KBM-7 (cell line): ENCODE measurements around the gene KRTAP3-3.
"Not testable (repeated sequence)": the region's sequence is repeated elsewhere in the genome, so short reads cannot be mapped to it uniquely, and the experiment has no call there.

ENCODE experiments used
- DNase-seq: peaks from one replicate; pipeline ENCODE4 v3.0.0-alpha.2; 2015
- in situ Hi-C: fragments of 300-500 bp; cut with MboI; formaldehyde crosslinking; loops from 2 replicates; pipeline ENCODE4 v1.14.3; 2020; ENCODE audit warnings: low sequenced_read_pairs, low pct_unique_long_range_greater_than_20kb, mixed read lengths

Gene KRTAP3-3

GRCh38 chr17:41009301-41009760 is 15.4 kb upstream of the KRTAP3-3 start:
- no peak for DNase-seq
- in situ Hi-C loops: no loop called here

GRCh38 chr17:41008811-41009210 is 14.8 kb upstream of the KRTAP3-3 start, which contains the start of gene KRTAP3-1:
TSS of gene KRTAP3-1 (minus strand) at chr17:41009128. CDS start at chr17:41009074, 54 bp downstream.
- DNase-seq: no peak
- in situ Hi-C loops: no loop called here

- no peak for DNase-seq
- in situ Hi-C loops: no loop called here
Observed at GRCh38 chr17:41004397-41004796, 10.4 kb upstream of the KRTAP3-3 start.

DNA sequence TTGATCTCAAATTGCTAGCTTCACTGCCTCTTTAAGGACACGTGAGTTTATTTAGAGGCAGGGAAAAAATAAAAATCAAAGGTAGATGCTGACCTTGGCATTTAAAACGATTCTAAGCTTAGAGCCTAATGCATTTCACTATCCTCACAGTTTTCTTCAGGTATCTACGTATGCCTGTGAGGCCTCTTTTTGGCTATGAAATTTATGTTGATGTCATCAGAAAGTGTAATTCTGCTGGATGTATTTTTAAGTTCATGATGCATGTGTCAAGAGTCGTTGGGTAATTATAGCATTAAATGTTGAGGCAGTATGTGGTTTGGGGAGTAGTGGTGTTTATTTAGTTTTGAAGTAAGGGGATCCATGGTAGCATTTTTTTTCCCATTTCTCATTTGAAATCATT is 10.0 kb upstream of the KRTAP3-3 start:
- in situ Hi-C loops: no loop called here
- no peak for DNase-seq

DNA sequence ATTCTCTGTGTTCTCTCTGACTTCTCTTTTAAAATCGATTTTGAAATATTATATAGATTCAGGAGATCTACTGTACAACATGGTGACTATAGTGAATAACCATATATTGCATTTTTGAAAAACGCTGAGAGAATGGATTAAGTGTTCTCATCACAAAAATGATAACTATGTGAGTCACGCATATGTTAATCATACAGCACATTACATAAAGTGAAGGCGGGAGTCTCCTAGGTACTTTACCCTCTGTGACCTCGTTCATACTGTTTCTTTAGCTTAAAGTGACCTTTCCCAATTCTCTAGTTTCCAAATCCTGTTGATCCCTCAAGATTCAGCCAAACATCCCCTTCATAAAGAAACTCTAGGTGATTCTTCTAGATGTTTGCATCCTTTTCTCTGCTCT is 8.8 kb upstream of the KRTAP3-3 start:
- DNase-seq: no peak
- in situ Hi-C loops: no loop called here

- in situ Hi-C loops: no loop called here
- no peak for DNase-seq
Observed at GRCh38 chr17:41001795-41002194, 7.8 kb upstream of the KRTAP3-3 start.

DNA sequence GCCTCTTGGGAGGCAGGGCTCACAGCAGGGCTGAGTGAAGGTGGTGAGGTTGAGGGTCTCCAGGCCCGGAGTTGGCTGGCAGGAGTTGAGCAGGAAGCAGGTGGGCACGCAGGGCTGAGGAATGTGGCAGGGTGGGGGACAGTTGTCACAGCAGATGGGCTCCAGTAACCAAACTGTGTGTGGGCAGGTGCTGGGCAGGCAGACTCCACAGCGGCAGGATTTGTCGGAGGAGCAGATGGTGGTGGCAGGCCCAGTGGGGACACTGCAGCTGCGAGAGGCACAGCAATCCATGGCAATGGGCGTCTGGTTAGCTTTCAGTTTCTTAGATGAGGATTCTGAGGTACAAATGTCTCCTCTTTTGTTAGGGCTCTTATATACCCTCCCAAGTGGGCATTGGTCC is 5.6 kb upstream of the KRTAP3-3 start, which contains the start of gene KRTAP3-2:
Gene KRTAP3-2, minus strand, starts transcription at position 344 of the 400 bp plus-strand sequence. Its CDS starts 53 bp downstream, at position 291.
- DNase-seq, in situ Hi-C loops: not testable (repeated sequence)

GRCh38 chr17:40997361-40997760 is 3.4 kb upstream of the KRTAP3-3 start:
- in situ Hi-C loops: no loop called here
- DNase-seq: no peak

GRCh38 chr17:40996829-40997228 is 2.9 kb upstream of the KRTAP3-3 start:
- no peak for DNase-seq
- in situ Hi-C loops: no loop called here

DNA sequence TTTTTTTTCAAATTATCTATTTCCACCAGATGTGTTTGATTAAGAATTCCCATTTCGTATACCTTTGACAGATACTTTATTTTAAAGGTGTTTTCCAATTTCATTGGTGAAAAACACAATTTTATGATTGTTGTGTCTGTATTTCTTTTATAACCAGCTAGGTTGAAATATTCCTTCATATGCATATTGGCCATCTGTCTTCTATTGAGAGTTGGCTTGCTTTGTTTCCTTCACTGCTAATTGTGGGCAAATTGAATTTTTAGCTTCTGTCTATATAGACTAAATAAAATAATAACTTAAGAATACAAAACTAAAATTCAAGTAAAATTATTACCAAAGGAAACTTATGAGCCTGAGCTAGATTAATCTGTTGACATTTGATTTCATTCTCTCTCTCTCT is 1.2 kb upstream of the KRTAP3-3 start:
- in situ Hi-C loops: no loop called here
- DNase-seq: no peak

DNA sequence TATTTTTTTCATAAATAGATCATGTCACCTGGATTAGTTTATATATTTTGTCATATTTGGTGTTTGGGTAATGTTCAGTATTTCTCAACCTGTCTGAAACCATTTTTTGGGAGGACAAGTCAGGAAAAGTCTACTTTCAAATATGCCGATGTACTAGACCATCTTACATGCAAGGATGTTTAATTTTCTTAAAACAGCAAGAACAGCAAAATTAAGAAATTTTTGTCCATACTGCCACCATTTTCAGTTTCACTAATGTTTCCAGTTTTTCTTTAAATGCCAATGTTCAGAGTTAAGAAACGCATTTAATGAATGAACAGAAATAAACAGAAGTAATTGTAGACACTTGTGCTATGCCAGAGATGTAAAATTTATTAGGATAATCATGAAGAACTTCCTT is 880 bp downstream of the KRTAP3-3 start:
- DNase-seq: no peak
- in situ Hi-C loops: no loop called here

- in situ Hi-C loops: no loop called here
- DNase-seq: no peak
Observed at GRCh38 chr17:40992666-40993065, 1.3 kb downstream of the KRTAP3-3 start.

- DNase-seq: no peak
- in situ Hi-C loops: no loop called here
Observed at GRCh38 chr17:40986920-40987319, 7.0 kb downstream of the KRTAP3-3 start.

DNA sequence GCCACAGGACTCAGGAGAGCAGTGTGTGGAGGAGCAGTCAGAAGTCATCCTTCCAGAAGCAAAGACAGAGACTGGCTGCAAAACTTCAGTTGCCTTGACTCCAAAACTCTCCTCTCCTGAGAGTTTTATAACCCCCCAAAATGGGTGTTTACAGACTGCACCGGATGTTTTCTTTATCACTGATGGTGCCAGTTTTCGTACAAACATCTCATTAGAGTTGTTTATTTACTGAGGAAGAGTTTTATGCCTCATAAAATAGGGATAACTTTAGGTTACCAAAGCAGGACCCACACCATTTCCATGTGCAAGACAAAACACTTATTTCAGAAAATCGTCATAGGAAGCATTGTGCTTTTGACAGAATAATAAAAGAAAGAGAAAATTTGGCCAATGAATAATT is 9.7 kb downstream of the KRTAP3-3 start, which contains the start of gene KRT40:
Gene KRT40, minus strand, starts transcription at position 101 of the 400 bp plus-strand sequence. Its CDS starts 53 bp downstream, at position 48.
- in situ Hi-C loops: no loop called here
- no peak for DNase-seq

GRCh38 chr17:40981115-40981514 is 12.8 kb downstream of the KRTAP3-3 start:
- DNase-seq: no peak
- in situ Hi-C loops: no loop called here

- DNase-seq: no peak
- in situ Hi-C loops: no loop called here
Observed at GRCh38 chr17:40980596-40980995, 13.4 kb downstream of the KRTAP3-3 start.

GRCh38 chr17:40980117-40980516 is 13.8 kb downstream of the KRTAP3-3 start:
- DNase-seq: no peak
- in situ Hi-C loops: no loop called here

- no peak for DNase-seq
- in situ Hi-C loops: no loop called here
Observed at GRCh38 chr17:40978575-40979151, 15.3 kb downstream of the KRTAP3-3 start.

DNA sequence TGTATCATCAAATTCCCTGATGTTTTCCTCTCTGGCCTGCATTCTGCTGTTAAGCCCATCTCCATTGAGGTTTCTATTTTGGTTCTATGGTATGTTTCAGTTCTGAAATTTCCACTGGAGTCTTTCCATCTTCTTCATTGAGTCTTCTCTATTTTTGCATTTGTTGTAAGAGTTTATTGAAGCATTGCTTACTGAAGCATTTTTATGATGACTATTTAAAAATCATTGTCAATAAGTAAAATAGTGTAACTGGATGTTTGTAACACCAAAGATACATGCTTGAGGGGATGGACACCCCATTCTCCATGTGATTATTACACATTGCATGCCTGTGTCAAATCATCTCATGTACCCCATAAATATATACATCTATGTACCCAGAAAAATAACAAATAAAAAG is 18.4 kb downstream of the KRTAP3-3 start:
- in situ Hi-C loops: no loop called here
- DNase-seq: no peak

DNA sequence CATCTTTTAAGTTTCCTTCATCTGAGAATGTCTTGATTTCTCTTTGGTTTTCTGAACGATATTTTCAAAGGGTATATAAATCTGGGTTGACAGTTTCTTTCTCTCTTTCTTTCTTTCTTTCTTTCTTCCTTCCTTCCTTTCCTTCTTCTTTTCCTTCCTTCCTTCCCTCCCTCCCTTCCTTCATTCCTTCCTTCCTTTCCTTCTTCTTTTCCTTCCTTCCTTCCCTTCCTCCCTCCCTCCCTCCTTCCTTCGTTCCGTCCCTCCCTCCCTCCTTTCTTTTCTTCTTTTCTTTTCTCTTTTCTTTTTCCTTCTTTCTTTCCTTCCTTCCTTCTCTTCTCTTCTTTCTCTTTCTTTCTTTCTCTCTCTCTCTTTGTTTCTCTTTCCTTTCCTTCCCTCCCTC is 19.6 kb downstream of the KRTAP3-3 start:
- no peak for DNase-seq
- in situ Hi-C loops: no loop called here

DNA sequence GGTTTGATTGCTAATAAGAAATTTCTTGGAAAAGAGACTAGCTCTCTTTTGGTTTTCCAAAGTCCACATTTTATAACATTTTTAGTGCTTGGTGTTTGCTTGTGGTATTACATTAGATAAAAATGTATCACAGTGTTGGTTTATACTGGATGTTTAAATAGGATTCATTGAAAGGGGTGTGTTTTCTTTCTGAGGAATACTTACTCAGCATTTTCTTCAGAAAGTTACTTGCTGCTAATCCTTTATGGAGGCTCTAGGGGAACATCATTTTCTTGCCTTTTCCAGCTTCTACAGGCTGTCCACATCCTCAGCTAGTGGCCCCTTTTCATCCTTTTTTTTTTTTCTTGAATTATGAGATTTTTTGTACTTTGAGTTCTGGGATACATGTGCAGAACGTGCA is 26.4 kb downstream of the KRTAP3-3 start:
- DNase-seq: no peak
- in situ Hi-C loops: no loop called here
